Measurements from ENCODE around the gene EZR. TPM values are rescaled to one million over a fixed set of nuclear protein-coding genes. Genes with fewer than 3 reads are reported as not detected.

The EZR gene
- total and polyA plus RNA-seq, 9 of the 15 experiments (the other 6 are each of a cell fraction or from before 2014, with no cell fraction given) = 36.5 to 162 (median 104) TPM

DNA sequence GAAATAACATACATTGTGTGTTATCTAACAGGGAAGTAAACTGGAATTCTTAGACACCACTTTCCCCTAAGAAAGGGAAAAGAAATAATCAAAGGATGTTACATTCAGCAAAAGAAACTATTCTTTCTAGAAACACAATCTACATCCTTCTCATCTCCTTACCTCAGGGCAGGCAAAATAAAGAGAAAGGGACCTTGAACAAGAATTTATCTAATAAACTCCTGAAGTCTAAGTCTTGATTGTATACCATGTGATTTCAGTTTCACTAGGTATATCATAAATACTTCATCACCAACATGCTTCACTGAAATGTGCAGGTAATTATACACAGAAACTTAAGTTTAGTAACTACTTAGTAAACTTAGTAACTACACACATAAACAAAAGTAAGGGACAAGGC, 15.0 kb downstream of the EZR start:
- DNase-seq (ENCODE audit: extremely low read depth in 1 of 4, low spot score in 3 of 4) = no peak
- in situ Hi-C loops (cut with MboI) (no loop called here), intact Hi-C loops (cut with micrococcal nuclease) (loop anchor here (10.0 kb wide), 1 partner anchor 301 kb away; no protein-coding TSS in a partner anchor)
- H2AFZ ChIP-seq (ENCODE audit: low read depth, low read length) = no peak overlapping the region
- H3K36me3 ChIP-seq (ENCODE audit: control insufficient read depth, insufficient read depth, low read length) = peaks cover 42% of the 10 kb centered on the region
- H3K9ac ChIP-seq (ENCODE audit: insufficient read depth in 1 of 2, low read depth in 2 of 2, low read length in 2 of 2) = no peak overlapping the region
- no peaks in the 10 kb centered on the region for H3K9me3 ChIP-seq (replicated peaks; ENCODE audit: control insufficient read depth, insufficient read depth, low read depth, low read length)
- ATAC-seq = no peak
- POLR2A ChIA-PET = interaction anchor here (1.1 to 1.2 kb wide), 2 partner anchors 10 to 41 kb away, joined by 3 to 4 read pairs; no protein-coding TSS in a partner anchor
- no TSS peak for BruUV-seq (replicated peaks)
- H3K4me3 ChIP-seq = no peak overlapping the region
- peak overlapping the region; percentile 7; the same call in 1 of the 3 replicates for H3K27ac ChIP-seq (ENCODE audit: extremely low read depth, low read depth, low read length)
- no peaks in the 10 kb centered on the region for H3K27me3 ChIP-seq (ENCODE audit: control insufficient read depth in 2 of 2, insufficient read depth in 2 of 2, low read length in 2 of 2)
- H4K20me1 ChIP-seq (replicated peaks; ENCODE audit: control insufficient read depth, insufficient read depth, low read length) = peaks cover 29% of the 10 kb centered on the region
- H3K4me2 ChIP-seq (ENCODE audit: insufficient read depth, low read length) = no peak overlapping the region
- FAIRE-seq = no peak
- H3K79me2 ChIP-seq (ENCODE audit: control insufficient read depth, insufficient read depth, low read length) = peaks cover 96% of the 10 kb centered on the region
- H3K4me1 ChIP-seq (replicated peaks in 1 of 2; ENCODE audit: control insufficient read depth in 2 of 2, insufficient read depth in 2 of 2, low read length in 2 of 2) = peaks cover 9 to 28% of the 10 kb centered on the region in 2 experiments; a peak in 4 of 5 replicates
- H3K9me1 ChIP-seq (ENCODE audit: control insufficient read depth, insufficient read depth, low read length) = peaks cover 7% of the 10 kb centered on the region
- CTCF ChIA-PET (ENCODE audit: low intra/inter-chr PET ratio) = no interaction called here
- TF ChIP-seq, protein P1, sequence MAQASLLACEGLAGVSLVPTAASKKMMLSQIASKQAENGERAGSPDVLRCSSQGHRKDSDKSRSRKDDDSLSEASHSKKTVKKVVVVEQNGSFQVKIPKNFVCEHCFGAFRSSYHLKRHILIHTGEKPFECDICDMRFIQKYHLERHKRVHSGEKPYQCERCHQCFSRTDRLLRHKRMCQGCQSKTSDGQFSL (CRISPR knock-in tag; IDR thresholded peaks at IDR 0.05) = no peak
- TF ChIP-seq, protein P1 (tag; IDR thresholded peaks at IDR 0.05) = no peak
- TF ChIP-seq ARID2 (IDR thresholded peaks at IDR 0.05) = no peak
- TF ChIP-seq, protein P2, sequence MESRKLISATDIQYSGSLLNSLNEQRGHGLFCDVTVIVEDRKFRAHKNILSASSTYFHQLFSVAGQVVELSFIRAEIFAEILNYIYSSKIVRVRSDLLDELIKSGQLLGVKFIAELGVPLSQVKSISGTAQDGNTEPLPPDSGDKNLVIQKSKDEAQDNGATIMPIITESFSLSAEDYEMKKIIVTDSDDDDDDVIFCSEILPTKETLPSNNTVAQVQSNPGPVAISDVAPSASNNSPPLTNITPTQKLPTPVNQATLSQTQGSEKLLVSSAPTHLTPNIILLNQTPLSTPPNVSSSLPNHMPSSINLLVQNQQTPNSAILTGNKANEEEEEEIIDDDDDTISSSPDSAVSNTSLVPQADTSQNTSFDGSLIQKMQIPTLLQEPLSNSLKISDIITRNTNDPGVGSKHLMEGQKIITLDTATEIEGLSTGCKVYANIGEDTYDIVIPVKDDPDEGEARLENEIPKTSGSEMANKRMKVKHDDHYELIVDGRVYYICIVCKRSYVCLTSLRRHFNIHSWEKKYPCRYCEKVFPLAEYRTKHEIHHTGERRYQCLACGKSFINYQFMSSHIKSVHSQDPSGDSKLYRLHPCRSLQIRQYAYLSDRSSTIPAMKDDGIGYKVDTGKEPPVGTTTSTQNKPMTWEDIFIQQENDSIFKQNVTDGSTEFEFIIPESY (CRISPR knock-in tag; IDR thresholded peaks at IDR 0.05) = no peak
- TF ChIP-seq, protein P3, sequence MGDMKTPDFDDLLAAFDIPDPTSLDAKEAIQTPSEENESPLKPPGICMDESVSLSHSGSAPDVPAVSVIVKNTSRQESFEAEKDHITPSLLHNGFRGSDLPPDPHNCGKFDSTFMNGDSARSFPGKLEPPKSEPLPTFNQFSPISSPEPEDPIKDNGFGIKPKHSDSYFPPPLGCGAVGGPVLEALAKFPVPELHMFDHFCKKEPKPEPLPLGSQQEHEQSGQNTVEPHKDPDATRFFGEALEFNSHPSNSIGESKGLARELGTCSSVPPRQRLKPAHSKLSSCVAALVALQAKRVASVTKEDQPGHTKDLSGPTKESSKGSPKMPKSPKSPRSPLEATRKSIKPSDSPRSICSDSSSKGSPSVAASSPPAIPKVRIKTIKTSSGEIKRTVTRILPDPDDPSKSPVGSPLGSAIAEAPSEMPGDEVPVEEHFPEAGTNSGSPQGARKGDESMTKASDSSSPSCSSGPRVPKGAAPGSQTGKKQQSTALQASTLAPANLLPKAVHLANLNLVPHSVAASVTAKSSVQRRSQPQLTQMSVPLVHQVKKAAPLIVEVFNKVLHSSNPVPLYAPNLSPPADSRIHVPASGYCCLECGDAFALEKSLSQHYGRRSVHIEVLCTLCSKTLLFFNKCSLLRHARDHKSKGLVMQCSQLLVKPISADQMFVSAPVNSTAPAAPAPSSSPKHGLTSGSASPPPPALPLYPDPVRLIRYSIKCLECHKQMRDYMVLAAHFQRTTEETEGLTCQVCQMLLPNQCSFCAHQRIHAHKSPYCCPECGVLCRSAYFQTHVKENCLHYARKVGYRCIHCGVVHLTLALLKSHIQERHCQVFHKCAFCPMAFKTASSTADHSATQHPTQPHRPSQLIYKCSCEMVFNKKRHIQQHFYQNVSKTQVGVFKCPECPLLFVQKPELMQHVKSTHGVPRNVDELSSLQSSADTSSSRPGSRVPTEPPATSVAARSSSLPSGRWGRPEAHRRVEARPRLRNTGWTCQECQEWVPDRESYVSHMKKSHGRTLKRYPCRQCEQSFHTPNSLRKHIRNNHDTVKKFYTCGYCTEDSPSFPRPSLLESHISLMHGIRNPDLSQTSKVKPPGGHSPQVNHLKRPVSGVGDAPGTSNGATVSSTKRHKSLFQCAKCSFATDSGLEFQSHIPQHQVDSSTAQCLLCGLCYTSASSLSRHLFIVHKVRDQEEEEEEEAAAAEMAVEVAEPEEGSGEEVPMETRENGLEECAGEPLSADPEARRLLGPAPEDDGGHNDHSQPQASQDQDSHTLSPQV (IDR thresholded peaks at IDR 0.05) = no peak
- TF ChIP-seq, protein P4, sequence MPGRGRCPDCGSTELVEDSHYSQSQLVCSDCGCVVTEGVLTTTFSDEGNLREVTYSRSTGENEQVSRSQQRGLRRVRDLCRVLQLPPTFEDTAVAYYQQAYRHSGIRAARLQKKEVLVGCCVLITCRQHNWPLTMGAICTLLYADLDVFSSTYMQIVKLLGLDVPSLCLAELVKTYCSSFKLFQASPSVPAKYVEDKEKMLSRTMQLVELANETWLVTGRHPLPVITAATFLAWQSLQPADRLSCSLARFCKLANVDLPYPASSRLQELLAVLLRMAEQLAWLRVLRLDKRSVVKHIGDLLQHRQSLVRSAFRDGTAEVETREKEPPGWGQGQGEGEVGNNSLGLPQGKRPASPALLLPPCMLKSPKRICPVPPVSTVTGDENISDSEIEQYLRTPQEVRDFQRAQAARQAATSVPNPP (IDR thresholded peaks at IDR 0.05; ENCODE audit: borderline replicate concordance, insufficient read depth, insufficient read length) = no peak
- TF ChIP-seq, protein P5, sequence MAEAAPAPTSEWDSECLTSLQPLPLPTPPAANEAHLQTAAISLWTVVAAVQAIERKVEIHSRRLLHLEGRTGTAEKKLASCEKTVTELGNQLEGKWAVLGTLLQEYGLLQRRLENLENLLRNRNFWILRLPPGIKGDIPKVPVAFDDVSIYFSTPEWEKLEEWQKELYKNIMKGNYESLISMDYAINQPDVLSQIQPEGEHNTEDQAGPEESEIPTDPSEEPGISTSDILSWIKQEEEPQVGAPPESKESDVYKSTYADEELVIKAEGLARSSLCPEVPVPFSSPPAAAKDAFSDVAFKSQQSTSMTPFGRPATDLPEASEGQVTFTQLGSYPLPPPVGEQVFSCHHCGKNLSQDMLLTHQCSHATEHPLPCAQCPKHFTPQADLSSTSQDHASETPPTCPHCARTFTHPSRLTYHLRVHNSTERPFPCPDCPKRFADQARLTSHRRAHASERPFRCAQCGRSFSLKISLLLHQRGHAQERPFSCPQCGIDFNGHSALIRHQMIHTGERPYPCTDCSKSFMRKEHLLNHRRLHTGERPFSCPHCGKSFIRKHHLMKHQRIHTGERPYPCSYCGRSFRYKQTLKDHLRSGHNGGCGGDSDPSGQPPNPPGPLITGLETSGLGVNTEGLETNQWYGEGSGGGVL (CRISPR knock-in tag; IDR thresholded peaks at IDR 0.05) = no peak
